NCI-H2227 treated with DMSO at 0.1 percent for 48 hours (cell line): Measurements from ENCODE around the gene TMEM123.

ENCODE experiments used
- DNase-seq: peaks from one replicate; lab custom pipeline; 2025; lab: John Stamatoyannopoulos, UW

The TMEM123 gene

GRCh38 chr11:102422817-102423712 lies 29.5 kb downstream of the TMEM123 start:
- no peak for DNase-seq

DNA sequence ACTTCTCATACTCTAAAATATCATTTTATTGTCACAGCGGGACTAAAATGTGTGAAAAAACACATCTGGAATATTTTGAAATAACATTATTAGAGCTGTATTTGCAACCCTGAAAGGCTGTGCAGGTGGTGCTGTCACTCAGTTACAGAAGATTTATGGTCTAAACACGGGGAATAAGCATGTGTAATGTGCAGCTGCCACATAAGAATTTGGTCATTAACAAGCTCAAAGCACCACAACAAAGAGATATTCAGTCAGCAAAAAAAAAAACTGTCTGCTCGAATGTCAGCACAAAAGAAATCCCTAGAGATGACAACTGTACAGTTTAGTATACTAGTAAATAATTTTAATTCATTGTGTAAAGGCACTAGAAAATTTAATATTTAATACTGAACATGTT lies 31.3 kb downstream of the TMEM123 start:
- peak; percentile 8 for DNase-seq

GRCh38 chr11:102420547-102420946 lies 32.0 kb downstream of the TMEM123 start:
- DNase-seq: no peak

DNA sequence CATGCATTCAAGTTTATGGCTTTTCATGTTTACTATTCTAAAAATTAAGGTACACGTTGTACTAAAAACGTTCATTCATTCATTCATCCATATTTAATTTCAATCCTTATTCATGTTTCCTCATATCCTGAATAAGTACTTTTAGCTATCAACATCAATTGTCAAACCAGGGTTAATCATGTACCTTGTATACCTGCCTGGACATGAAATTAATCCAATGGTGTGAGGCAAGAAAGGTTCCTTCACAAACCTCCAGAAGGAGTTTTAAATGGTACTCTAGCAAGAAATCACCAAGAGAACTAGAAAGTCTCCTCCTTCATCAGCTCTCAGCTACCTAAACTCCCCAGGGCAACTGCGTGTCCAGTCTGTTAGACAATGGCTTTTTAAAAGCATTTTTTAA lies 33.4 kb downstream of the TMEM123 start:
- DNase-seq: no peak

- no peak for DNase-seq
Observed at GRCh38 chr11:102416976-102417375, 35.6 kb downstream of the TMEM123 start.

DNA sequence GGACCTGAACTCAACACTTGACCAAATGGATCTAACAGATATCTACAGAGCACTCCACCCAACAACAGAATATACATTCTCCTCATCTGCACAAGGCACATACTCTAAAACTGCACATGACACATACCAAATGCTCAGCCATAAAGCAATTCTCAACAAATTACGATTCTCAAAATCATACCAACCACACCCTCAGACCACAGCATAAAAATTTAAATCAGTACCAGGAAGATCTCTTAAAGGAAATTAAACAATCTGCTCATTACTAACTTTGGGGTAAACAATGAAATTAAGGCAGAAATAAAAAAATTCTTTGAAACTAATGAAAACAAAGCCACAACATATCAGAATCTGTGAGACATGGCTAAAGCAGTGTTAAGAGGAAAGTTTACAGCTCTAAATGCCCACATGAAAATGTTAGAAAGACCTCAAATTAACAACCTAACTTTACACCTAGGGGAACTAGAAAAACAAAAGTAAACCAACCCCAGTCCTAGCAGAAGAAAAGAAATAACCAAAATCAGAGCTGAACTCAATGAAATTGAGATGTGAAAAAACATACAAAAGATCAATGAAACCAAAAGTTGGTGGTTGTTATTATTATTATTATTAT lies 37.2 kb downstream of the TMEM123 start:
- DNase-seq: no peak

DNA sequence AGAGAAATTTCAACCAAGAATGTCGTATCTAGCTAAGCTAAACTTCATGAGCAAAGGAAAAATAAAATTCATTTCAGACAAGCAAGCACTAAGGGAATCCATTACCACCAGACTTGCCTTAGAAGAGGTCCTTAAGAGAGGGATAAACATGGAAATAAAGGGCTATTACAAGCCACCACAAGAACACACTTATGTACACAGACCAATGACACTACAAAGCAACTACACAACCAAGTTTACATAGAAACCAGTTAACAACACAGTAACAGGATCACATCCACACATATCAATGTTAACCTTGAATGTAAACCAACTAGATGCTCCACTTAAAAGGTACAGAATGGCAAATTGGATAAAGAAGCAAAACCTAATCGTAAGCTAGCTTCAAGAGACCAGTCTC lies 38.0 kb downstream of the TMEM123 start:
- no peak for DNase-seq

GRCh38 chr11:102413497-102413896 lies 39.1 kb downstream of the TMEM123 start:
- DNase-seq: no peak

GRCh38 chr11:102411142-102411541 lies 41.4 kb downstream of the TMEM123 start:
- no peak for DNase-seq

DNA sequence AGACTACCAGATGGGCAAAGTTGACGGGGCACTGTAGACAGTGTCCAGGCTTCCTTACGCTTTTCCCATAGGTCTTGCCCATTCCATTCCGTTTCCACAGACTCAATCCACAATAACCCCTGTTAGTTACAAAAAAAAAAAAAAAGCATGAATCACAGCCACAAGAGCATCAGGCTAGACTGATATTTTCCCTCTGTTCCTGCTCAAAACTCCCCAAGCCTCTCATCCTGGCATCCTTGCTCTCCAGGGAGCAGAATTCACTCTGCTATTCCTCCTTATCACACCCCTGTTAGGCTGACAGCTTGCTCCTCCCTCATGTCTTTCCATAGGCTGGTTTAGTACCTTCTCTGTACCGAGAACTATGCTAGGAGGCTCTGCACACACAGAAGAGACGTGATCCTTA lies 42.2 kb downstream of the TMEM123 start:
- no peak for DNase-seq

- no peak for DNase-seq
Observed at GRCh38 chr11:102408339-102408738, 44.2 kb downstream of the TMEM123 start.

- DNase-seq: no peak
Observed at GRCh38 chr11:102407901-102408300, 44.7 kb downstream of the TMEM123 start.

DNA sequence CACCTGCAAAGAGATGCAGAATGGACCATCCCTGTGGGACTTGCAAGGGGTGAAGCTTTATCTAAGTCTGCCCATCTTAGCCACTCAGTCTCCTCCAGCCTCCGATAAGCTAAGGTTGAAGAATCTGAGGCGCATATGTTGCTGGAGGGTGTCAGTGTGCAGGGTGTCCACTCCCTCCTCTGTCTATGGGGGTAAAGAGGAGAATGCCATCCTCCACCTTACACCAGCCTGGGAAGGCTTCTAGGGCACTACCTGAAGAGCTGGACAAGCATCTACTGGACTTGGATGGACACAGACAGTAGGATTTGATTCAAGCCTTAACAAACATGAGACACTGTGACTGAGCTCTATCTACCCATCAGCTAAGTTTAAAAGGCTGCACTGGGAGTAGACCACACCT lies 46.5 kb downstream of the TMEM123 start:
- no peak for DNase-seq

DNA sequence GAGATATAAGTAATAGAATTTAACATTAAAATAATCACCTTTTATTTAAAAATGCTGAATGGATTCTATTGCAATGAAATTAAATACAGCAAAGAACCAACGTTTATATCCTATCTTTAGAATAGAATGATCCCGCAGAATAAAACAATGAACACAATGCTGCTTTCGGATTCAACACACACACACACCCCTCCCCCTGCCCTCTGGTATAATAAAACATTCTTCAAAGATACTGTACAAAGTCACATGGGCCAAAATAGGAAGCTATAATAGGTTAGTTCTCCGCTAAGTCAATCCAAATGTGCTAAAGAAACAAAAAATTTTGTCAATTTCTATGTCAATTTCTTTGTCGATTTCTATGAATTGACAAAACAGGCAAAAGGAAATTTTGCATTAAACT lies 47.1 kb downstream of the TMEM123 start:
- no peak for DNase-seq

GRCh38 chr11:102402548-102402947 lies 50.0 kb downstream of the TMEM123 start:
- no peak for DNase-seq

DNA sequence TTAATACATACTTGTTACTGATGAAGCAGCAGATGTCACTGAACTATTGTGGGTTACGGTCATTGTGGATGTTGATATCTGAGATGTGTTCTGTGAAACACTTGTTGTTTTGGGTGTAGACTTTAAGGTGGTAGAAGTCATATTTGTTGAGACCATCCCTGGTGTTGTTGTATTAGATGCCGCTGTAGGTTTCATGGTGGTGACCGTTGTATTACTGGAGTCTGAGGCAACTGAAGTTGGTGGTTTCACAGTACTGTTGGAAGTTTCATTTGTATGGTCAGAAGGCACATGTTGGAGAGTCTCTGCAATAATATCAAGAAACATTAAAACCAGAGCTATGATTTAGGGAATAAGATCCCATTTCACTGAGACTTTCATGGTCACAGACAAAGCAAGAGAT lies 50.7 kb downstream of the TMEM123 start:
- no peak for DNase-seq

DNA sequence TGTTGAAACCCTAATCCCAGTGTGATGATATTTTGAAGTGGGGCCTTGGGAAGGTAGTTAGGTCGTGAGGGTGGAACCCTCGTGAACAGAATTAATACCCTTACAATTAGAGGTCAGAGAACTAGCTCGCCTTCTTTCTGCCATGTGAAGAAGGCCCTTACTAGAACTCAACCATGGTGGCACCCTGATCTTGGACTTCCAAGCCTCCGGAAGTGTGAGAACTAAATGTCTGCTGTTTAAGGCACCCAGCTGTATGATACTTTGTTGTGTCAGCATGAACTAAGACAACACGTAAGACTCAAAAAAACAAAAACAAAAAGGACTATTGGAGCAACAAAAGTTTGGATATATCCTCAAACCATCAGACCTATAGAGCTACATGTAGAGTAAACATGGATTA lies 52.0 kb downstream of the TMEM123 start:
- no peak for DNase-seq

GRCh38 chr11:102399189-102399588 lies 53.4 kb downstream of the TMEM123 start:
- DNase-seq: no peak

DNA sequence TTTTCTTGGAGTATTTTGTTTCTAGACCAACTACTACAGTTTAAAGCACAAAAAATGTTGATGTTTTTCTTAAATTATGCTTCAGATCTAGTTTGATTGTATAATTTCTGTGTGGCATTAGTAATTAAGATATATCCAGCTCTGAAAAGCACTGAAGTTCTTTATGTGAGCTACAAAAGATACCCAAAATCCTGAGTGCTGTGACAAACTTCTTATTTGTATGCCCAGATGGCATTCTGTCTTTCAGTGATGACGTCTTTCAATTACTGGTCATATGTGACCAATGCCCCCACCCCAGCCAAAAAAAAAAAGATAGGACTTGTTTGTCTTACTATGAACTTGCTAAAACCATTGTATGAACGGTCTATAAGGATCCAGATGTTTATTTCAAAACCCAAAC lies 54.3 kb downstream of the TMEM123 start:
- DNase-seq: no peak

DNA sequence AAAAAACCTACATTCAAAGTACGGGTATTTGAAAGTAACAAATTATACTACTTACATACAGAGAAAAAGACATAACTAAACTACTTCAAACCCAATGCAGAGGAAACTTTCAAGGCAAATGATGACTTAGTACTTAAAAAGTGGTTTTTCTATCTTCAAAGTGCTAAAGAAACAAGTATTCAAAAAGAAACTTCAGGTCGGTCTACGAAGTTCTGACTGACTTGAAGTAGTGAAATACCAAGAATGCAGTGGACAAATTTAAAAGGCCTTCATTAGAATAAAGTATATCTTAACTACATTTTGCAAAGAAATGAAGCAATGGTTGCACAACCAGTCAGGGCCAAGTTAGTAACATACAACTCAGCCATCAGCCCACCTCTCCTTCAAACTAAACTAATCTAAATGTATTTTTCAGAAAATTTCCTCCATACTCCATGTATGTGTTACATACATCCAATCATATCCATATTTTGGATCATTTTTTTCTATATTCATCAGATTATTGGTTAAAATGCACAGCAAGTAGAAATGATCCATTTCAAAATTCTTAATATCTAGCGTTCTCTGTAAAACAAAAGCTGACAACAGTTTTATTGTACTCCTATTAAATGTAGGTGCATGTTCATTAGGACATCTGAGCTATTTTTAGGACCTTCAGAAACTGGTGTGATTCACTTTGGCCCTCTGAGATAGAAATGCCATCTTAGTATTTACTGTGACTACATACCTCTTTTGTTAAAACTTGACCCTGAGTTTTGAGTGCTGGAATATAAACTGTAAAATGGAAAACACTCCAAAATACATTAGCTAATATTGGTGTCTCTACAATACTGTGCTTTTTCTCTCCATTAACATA lies 55.6 kb downstream of the TMEM123 start:
- DNase-seq: no peak

DNA sequence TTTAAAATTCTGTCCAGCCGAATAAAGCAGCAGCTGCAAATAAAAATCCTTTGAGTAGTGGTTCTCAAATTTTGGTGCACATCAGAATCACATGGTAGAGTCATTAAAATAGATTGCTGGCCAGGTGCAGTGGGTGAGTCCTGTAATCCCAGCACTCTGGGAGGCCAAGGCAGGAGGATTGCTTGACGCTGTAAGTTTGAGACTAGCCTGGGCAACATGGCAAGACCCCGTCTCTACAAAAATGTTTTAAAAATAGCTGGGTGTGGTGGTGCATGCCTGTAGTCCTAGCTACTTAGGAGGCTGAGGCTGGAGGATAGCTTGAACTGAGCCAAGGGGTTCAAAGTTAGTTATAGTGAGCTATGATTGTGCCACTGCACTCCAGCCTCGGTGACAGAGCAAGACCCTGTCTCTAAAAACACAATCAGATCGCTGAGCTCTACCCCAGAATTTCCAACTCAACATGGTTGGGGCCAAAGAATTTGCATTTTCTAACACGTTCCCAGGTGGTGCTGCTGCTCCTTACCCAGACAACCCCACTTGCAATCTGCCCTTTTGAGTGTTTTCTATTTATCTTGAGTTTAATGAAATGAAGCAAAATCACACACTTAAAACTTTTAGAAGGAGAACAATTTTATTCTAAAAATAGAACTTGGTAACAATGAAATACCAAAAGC lies 56.7 kb downstream of the TMEM123 start:
- DNase-seq: no peak

DNA sequence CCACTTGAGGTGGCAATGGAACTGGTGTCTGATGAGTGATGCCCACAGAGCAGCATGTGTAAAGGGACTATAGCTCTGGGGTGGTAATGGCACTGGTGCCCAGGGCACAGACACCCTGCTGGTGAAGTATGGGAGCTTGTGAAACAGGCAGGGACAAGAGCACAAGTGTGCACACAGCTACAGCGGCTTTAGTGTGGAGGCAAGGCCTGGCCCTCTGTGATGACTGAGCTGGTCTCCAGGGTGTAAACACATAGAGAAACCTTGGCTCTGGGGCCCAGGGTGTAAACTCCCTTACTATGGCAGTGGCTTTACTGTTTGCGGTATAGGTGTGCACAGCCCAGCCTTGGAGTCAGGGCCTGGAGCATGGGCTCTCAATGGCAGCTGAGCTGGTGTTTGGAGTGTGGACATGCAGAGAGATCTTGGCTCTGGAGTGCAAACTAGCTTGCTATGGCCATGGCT lies 59.3 kb downstream of the TMEM123 start:
- no peak for DNase-seq
